Measurements from ENCODE around the gene KLHL29.
"Not testable (repeated sequence)": the region's sequence is repeated elsewhere in the genome, so short reads cannot be mapped to it uniquely, and the experiment has no call there.

- not testable (repeated sequence) for TF ChIP-seq POLR2AphosphoS5 (IDR thresholded peaks at IDR 0.05; ENCODE audit: low read depth); REST (IDR thresholded peaks at IDR 0.05; ENCODE audit: insufficient replicate concordance, low read depth); SPI1 (IDR thresholded peaks at IDR 0.05; ENCODE audit: borderline replicate concordance, low read depth); GABPA (IDR thresholded peaks at IDR 0.05; ENCODE audit: low read depth)
- TF ChIP-seq, protein P1, sequence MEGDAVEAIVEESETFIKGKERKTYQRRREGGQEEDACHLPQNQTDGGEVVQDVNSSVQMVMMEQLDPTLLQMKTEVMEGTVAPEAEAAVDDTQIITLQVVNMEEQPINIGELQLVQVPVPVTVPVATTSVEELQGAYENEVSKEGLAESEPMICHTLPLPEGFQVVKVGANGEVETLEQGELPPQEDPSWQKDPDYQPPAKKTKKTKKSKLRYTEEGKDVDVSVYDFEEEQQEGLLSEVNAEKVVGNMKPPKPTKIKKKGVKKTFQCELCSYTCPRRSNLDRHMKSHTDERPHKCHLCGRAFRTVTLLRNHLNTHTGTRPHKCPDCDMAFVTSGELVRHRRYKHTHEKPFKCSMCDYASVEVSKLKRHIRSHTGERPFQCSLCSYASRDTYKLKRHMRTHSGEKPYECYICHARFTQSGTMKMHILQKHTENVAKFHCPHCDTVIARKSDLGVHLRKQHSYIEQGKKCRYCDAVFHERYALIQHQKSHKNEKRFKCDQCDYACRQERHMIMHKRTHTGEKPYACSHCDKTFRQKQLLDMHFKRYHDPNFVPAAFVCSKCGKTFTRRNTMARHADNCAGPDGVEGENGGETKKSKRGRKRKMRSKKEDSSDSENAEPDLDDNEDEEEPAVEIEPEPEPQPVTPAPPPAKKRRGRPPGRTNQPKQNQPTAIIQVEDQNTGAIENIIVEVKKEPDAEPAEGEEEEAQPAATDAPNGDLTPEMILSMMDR (IDR thresholded peaks at IDR 0.05; ENCODE audit: insufficient read depth, low read length) = not testable (repeated sequence)
Measured at GRCh38 chr2:23736783-23737182, 351.8 kb downstream of the KLHL29 start.

Data from HL-60 (cell line).